AG10803 (cell line): ENCODE data around the gene PALD1.

ENCODE experiments used
- DNase-seq: peaks from one replicate; pipeline ENCODE4 v3.0.0; 2010; ENCODE audit warnings: low read depth
- H3K4me3 ChIP-seq: 2 replicates; pipeline ENCODE4 v1.5.1; 2011; ENCODE audit warnings: mild to moderate bottlenecking, low read length, control low read depth
- CTCF ChIP-seq: conservative IDR thresholded peaks from 2 replicates; pipeline ENCODE4 v1.5.1; 2011; ENCODE audit warnings: mild to moderate bottlenecking, low read length, control low read depth, inconsistent platforms

The PALD1 gene

GRCh38 chr10:70495691-70496261 is 17.2 kb downstream of the PALD1 start:
- H3K4me3 ChIP-seq = no peak overlapping the region
- DNase-seq = no peak
- TF ChIP-seq CTCF = no peak

- no peak overlapping the region for H3K4me3 ChIP-seq
- no peak for DNase-seq
- no peak for TF ChIP-seq CTCF
Observed at GRCh38 chr10:70496341-70497119, 18.0 kb downstream of the PALD1 start.

GRCh38 chr10:70497120-70497545 is 18.6 kb downstream of the PALD1 start:
- no peak overlapping the region for H3K4me3 ChIP-seq
- TF ChIP-seq CTCF = no peak
- DNase-seq = no peak

GRCh38 chr10:70498970-70499835 is 20.6 kb downstream of the PALD1 start:
- H3K4me3 ChIP-seq = no peak overlapping the region
- no peak for TF ChIP-seq CTCF
- DNase-seq = no peak

GRCh38 chr10:70499836-70500167 is 21.2 kb downstream of the PALD1 start:
- no peak overlapping the region for H3K4me3 ChIP-seq
- no peak for DNase-seq
- no peak for TF ChIP-seq CTCF

GRCh38 chr10:70500368-70500767 is 21.8 kb downstream of the PALD1 start:
- no peak for TF ChIP-seq CTCF
- DNase-seq = no peak
- no peak overlapping the region for H3K4me3 ChIP-seq
